ENCODE data around the gene IL36A.
A peak's percentile ranks its signal among the peaks of the same experiment; 100 is the strongest.

The IL36A gene

GRCh38 chr2:113005030-113005509, at the start of gene IL36A:
TSS of gene IL36A (plus strand) at chr2:113005459. CDS start at chr2:113005872, 413 bp downstream.
- no peak for TF ChIP-seq CTCF (conservative IDR thresholded peaks at IDR 0.05; ENCODE audit: control insufficient read depth, insufficient read depth, low read depth, low read length)
- no peak within 1 kb of the TSS for H3K4me3 ChIP-seq (ENCODE audit: control insufficient read depth, low read depth, low read length)
- DNase-seq (ENCODE audit: low read depth), result no peak

GRCh38 chr2:112957511-112957910, 47.7 kb upstream of the IL36A start:
- H3K4me3 ChIP-seq (ENCODE audit: control insufficient read depth, low read depth, low read length), result no peak overlapping the region
- no peak for TF ChIP-seq CTCF (conservative IDR thresholded peaks at IDR 0.05; ENCODE audit: control insufficient read depth, insufficient read depth, low read depth, low read length)
- DNase-seq (ENCODE audit: low read depth), result no peak

- no peak overlapping the region for H3K4me3 ChIP-seq (ENCODE audit: control insufficient read depth, low read depth, low read length)
- DNase-seq (ENCODE audit: low read depth), result peak; percentile 69
Observed at GRCh38 chr2:112958428-112959108, 46.7 kb upstream of the IL36A start.

GRCh38 chr2:112959109-112959812, 46.0 kb upstream of the IL36A start:
- H3K4me3 ChIP-seq (ENCODE audit: control insufficient read depth, low read depth, low read length), result no peak overlapping the region
- no peak for DNase-seq (ENCODE audit: low read depth)
- TF ChIP-seq CTCF (conservative IDR thresholded peaks at IDR 0.05; ENCODE audit: control insufficient read depth, insufficient read depth, low read depth, low read length), result no peak

More at GRCh38 chr2:112958428-112959108, 46.7 kb upstream of the IL36A start:
- peak; percentile 89 for TF ChIP-seq CTCF (conservative IDR thresholded peaks at IDR 0.05; ENCODE audit: control insufficient read depth, insufficient read depth, low read depth, low read length)

- no peak for TF ChIP-seq CTCF (conservative IDR thresholded peaks at IDR 0.05; ENCODE audit: control insufficient read depth, insufficient read depth, low read depth, low read length)
- H3K4me3 ChIP-seq (ENCODE audit: control insufficient read depth, low read depth, low read length), result no peak overlapping the region
Observed at GRCh38 chr2:112960230-112960825, 44.9 kb upstream of the IL36A start.

GRCh38 chr2:112962308-112963175, 42.7 kb upstream of the IL36A start:
- DNase-seq (ENCODE audit: low read depth), result no peak
- TF ChIP-seq CTCF (conservative IDR thresholded peaks at IDR 0.05; ENCODE audit: control insufficient read depth, insufficient read depth, low read depth, low read length), result no peak
- H3K4me3 ChIP-seq (ENCODE audit: control insufficient read depth, low read depth, low read length), result no peak overlapping the region

More at GRCh38 chr2:112960230-112960825, 44.9 kb upstream of the IL36A start:
- no peak for DNase-seq (ENCODE audit: low read depth)

Data from fibroblast of mammary gland (primary cell).